H7 (cell line): Measurements from ENCODE around the gene ARHGEF37. TPM values are rescaled to one million over a fixed set of nuclear protein-coding genes. Genes with fewer than 3 reads are reported as not detected.
"Not testable (repeated sequence)": the region's sequence is repeated elsewhere in the genome, so short reads cannot be mapped to it uniquely, and the experiment has no call there.

Experiments
- DNase-seq: peaks from one replicate; pipeline ENCODE4 v3.0.0; 2012
- H3K27me3 ChIP-seq: 2 replicates; pipeline ENCODE4 v1.6.0; 2011; ENCODE audit warnings: mild to moderate bottlenecking, low read length; ENCODE audit not compliant: control insufficient read depth, insufficient read depth
- H3K36me3 ChIP-seq: replicated peaks from 2 replicates; pipeline ENCODE4 v1.5.1; 2011; ENCODE audit warnings: low read length; ENCODE audit not compliant: control insufficient read depth, insufficient read depth
- H3K4me3 ChIP-seq: 2 replicates; pipeline ENCODE4 v1.5.1; 2011; ENCODE audit warnings: low read depth, mild to moderate bottlenecking, control low read depth, low read length, moderate library complexity; ENCODE audit not compliant: insufficient read depth
- total RNA-seq: library from RNA; depleted of rRNA; stranded (reverse); fragments of >200 nt; shearing (Covaris generic); gene quantifications from 2 replicates; pipeline ENCODE4 v1.2.3, GENCODE V29; 2014

ARHGEF37 gene
- total RNA-seq, 1 experiment from 2014 or later = 0.14 TPM

- DNase-seq, H3K36me3 ChIP-seq, H3K27me3 ChIP-seq, H3K4me3 ChIP-seq: not testable (repeated sequence)
Observed at GRCh38 chr5:149648464-149649393, 67.4 kb downstream of the ARHGEF37 start.

GRCh38 chr5:149649730-149650129, 68.4 kb downstream of the ARHGEF37 start:
- DNase-seq, H3K4me3 ChIP-seq, H3K27me3 ChIP-seq, H3K36me3 ChIP-seq: not testable (repeated sequence)

GRCh38 chr5:149651686-149652085, 70.4 kb downstream of the ARHGEF37 start:
- Histone ChIP-seq H3K4me3 (no peak overlapping the region), H3K36me3 (no peaks in the 10 kb centered on the region), H3K27me3 (no peaks in the 10 kb centered on the region)
- DNase-seq = no peak

GRCh38 chr5:149652697-149653096, 71.4 kb downstream of the ARHGEF37 start:
- Histone ChIP-seq H3K4me3 (no peak overlapping the region), H3K36me3 (no peaks in the 10 kb centered on the region), H3K27me3 (no peaks in the 10 kb centered on the region)
- DNase-seq = no peak

GRCh38 chr5:149654231-149654630, 72.9 kb downstream of the ARHGEF37 start:
- Histone ChIP-seq H3K4me3 (no peak overlapping the region), H3K27me3 (no peaks in the 10 kb centered on the region), H3K36me3 (no peaks in the 10 kb centered on the region)
- DNase-seq = no peak

GRCh38 chr5:149654883-149655505, 73.7 kb downstream of the ARHGEF37 start:
- no peak for DNase-seq
- Histone ChIP-seq H3K27me3 (no peaks in the 10 kb centered on the region), H3K4me3 (no peak overlapping the region), H3K36me3 (no peaks in the 10 kb centered on the region)

GRCh38 chr5:149656576-149657182, 75.4 kb downstream of the ARHGEF37 start:
- no peak overlapping the region for H3K4me3 ChIP-seq
- H3K36me3 ChIP-seq = no peaks in the 10 kb centered on the region
- peak; percentile 74 for DNase-seq
- H3K27me3 ChIP-seq = no peaks in the 10 kb centered on the region

GRCh38 chr5:149657324-149657723, 76.0 kb downstream of the ARHGEF37 start:
- DNase-seq = no peak
- H3K27me3 ChIP-seq = no peaks in the 10 kb centered on the region
- H3K4me3 ChIP-seq = no peak overlapping the region
- no peaks in the 10 kb centered on the region for H3K36me3 ChIP-seq

GRCh38 chr5:149658299-149658698, 77.0 kb downstream of the ARHGEF37 start:
- H3K27me3 ChIP-seq = no peaks in the 10 kb centered on the region
- no peak overlapping the region for H3K4me3 ChIP-seq
- no peak for DNase-seq
- H3K36me3 ChIP-seq = no peaks in the 10 kb centered on the region

GRCh38 chr5:149664083-149664482, 82.8 kb downstream of the ARHGEF37 start:
- DNase-seq = no peak
- Histone ChIP-seq H3K27me3 (no peaks in the 10 kb centered on the region), H3K36me3 (no peaks in the 10 kb centered on the region), H3K4me3 (no peak overlapping the region)

- DNase-seq = no peak
- H3K36me3 ChIP-seq = no peaks in the 10 kb centered on the region
- no peaks in the 10 kb centered on the region for H3K27me3 ChIP-seq
- H3K4me3 ChIP-seq = no peak overlapping the region
Observed at GRCh38 chr5:149664666-149665415, 83.5 kb downstream of the ARHGEF37 start.

GRCh38 chr5:149665416-149666175, 84.3 kb downstream of the ARHGEF37 start:
- H3K36me3 ChIP-seq = no peaks in the 10 kb centered on the region
- H3K27me3 ChIP-seq = no peaks in the 10 kb centered on the region
- DNase-seq = no peak
- no peak overlapping the region for H3K4me3 ChIP-seq

GRCh38 chr5:149666212-149666852, 85.0 kb downstream of the ARHGEF37 start:
- no peak for DNase-seq

More at GRCh38 chr5:149666212-149666852, 85.0 kb downstream of the ARHGEF37 start:
- H3K36me3 ChIP-seq = no peaks in the 10 kb centered on the region
- no peak overlapping the region for H3K4me3 ChIP-seq
- no peaks in the 10 kb centered on the region for H3K27me3 ChIP-seq
